H1 (cell line): ENCODE results near the gene NACA.

Experiments used
- CBX5 ChIP-seq: fragments of 300-800, 300-1000 bp; sonication (generic); IDR thresholded peaks from 2 replicates; pipeline ENCODE4 v1.7.1; 2016; ENCODE audit warnings: antibody characterized with exemption, low read length, low read depth
- FOSL1 ChIP-seq: IDR thresholded peaks from 2 replicates; pipeline ENCODE4 v1.6.1; 2011; ENCODE audit warnings: mild to moderate bottlenecking, low read depth, low read length, moderate library complexity; ENCODE audit not compliant: insufficient read depth
- JUND ChIP-seq: IDR thresholded peaks from 2 replicates; pipeline ENCODE4 v1.6.1; 2011; ENCODE audit warnings: mild to moderate bottlenecking, improper control_type of control experiment, low read length
- PHF8 ChIP-seq: fragments of 200-600 bp; sonication (generic); conservative IDR thresholded peaks from 2 replicates; pipeline ENCODE4 v1.7.1; 2012; ENCODE audit warnings: low read depth, mild to moderate bottlenecking, inconsistent platforms, low read length, moderate library complexity
- POLR2A ChIP-seq, 2 experiments: IDR thresholded peaks; 1 replicate in 1 of 2; 2 replicates in 1 of 2; pipeline ENCODE4 v1.6.1; 2011; ENCODE audit warnings: low read depth in 2 of 2, low read length in 2 of 2, mild to moderate bottlenecking in 2 of 2; ENCODE audit errors: control extremely low read depth in 1 of 2
- POLR2AphosphoS5 ChIP-seq: IDR thresholded peaks from 2 replicates; pipeline ENCODE4 v1.6.1; 2011; ENCODE audit warnings: low read depth, low read length
- RAD21 ChIP-seq, 2 experiments: IDR thresholded peaks in 1 of 2; conservative IDR thresholded peaks in 1 of 2; 2 replicates each; pipeline ENCODE4 v1.6.1; 2011; ENCODE audit warnings: low read depth in 2 of 2, low read length in 2 of 2, improper control_type of control experiment in 1 of 2, inconsistent platforms in 1 of 2, mild to moderate bottlenecking in 1 of 2, moderate library complexity in 1 of 2
- RFX5 ChIP-seq: IDR thresholded peaks from 2 replicates; pipeline ENCODE4 v1.6.1; 2011; ENCODE audit warnings: low read depth, low read length, improper control_type of control experiment, borderline replicate concordance
- SIN3A ChIP-seq, 2 experiments: IDR thresholded peaks in 1 of 2; conservative IDR thresholded peaks in 1 of 2; 2 replicates each; pipeline ENCODE4 v1.6.1; 2011 to 2012; ENCODE audit warnings: low read length in 2 of 2, improper control_type of control experiment in 1 of 2, low read depth in 1 of 2, mild to moderate bottlenecking in 1 of 2
- SP1 ChIP-seq: IDR thresholded peaks from 2 replicates; pipeline ENCODE4 v1.6.1; 2011; ENCODE audit warnings: low read depth, low read length
- SP4 ChIP-seq: IDR thresholded peaks from 2 replicates; pipeline ENCODE4 v1.6.1; 2012; ENCODE audit warnings: low read length, inconsistent platforms
- TAF1 ChIP-seq: IDR thresholded peaks from 2 replicates; pipeline ENCODE4 v1.6.1; 2011; ENCODE audit warnings: mild to moderate bottlenecking, low read depth, low read length
- TF ChIP-seq, protein P1 (sequence below), 3 experiments: IDR thresholded peaks; 1 replicate in 2 of 3; 2 replicates in 1 of 3; pipeline versions ENCODE4 v1.5.1 to v1.6.1; 2011; ENCODE audit warnings: low read length in 3 of 3, mild to moderate bottlenecking in 3 of 3, inconsistent platforms in 2 of 3, low read depth in 1 of 3, moderate library complexity in 1 of 3; ENCODE audit not compliant: insufficient read depth in 1 of 3; ENCODE audit errors: control extremely low read depth in 1 of 3

- TF ChIP-seq PHF8 (no peak), POLR2AphosphoS5 (no peak; the same call in 1 of the 2 replicates), FOSL1 (no peak), RFX5 (no peak), POLR2A (IDR thresholded peaks at IDR 0.05; ENCODE audit: control extremely low read depth in 1 of 2, low read depth in 2 of 2, low read length in 2 of 2) (no peak), TAF1 (no peak), CBX5 (no peak), SP4 (no peak), JUND (no peak), SIN3A (conservative IDR thresholded peaks at IDR 0.05 in 1 of 2, IDR thresholded peaks at IDR 0.05 in 1 of 2; ENCODE audit: low read depth in 1 of 2, low read length in 2 of 2) (no peak), SP1 (no peak), RAD21 (IDR thresholded peaks at IDR 0.05 in 1 of 2, conservative IDR thresholded peaks at IDR 0.05 in 1 of 2; ENCODE audit: low read depth in 2 of 2, low read length in 2 of 2) (no peak)
- TF ChIP-seq, protein P1, sequence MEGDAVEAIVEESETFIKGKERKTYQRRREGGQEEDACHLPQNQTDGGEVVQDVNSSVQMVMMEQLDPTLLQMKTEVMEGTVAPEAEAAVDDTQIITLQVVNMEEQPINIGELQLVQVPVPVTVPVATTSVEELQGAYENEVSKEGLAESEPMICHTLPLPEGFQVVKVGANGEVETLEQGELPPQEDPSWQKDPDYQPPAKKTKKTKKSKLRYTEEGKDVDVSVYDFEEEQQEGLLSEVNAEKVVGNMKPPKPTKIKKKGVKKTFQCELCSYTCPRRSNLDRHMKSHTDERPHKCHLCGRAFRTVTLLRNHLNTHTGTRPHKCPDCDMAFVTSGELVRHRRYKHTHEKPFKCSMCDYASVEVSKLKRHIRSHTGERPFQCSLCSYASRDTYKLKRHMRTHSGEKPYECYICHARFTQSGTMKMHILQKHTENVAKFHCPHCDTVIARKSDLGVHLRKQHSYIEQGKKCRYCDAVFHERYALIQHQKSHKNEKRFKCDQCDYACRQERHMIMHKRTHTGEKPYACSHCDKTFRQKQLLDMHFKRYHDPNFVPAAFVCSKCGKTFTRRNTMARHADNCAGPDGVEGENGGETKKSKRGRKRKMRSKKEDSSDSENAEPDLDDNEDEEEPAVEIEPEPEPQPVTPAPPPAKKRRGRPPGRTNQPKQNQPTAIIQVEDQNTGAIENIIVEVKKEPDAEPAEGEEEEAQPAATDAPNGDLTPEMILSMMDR (IDR thresholded peaks at IDR 0.05; ENCODE audit: control extremely low read depth in 1 of 3, insufficient read depth in 1 of 3, low read depth in 1 of 3, low read length in 3 of 3): no peak
These were observed 7.9 kb downstream of the NACA start for GRCh38 chr12:56716933-56717880.
